Lung (tissue), 12 donors: ENCODE results near the gene ERFL. TPM values are rescaled to one million over a fixed set of nuclear protein-coding genes. Genes with fewer than 3 reads are reported as not detected.

Source experiments
- ATAC-seq: fragments of 200-7000 bp; cut with Tn5 transposase; one replicate; pipeline ENCODE4 v1.9.1; 2020; ENCODE audit warnings: moderate number of reproducible peaks; ENCODE audit not compliant: insufficient read depth, low FRiP score
- DNase-seq, 3 donors: peaks; one replicate each; pipeline ENCODE4 v3.0.0-alpha.2; 2013 to 2017
- H3K27ac ChIP-seq, 2 donors: one replicate each; pipeline ENCODE4 v1.5.1; 2013; ENCODE audit warnings: mild to moderate bottlenecking in 2 of 2, moderate library complexity in 2 of 2, control low read depth in 1 of 2, inconsistent platforms in 1 of 2, low read depth in 1 of 2, low read length in 1 of 2
- H3K27me3 ChIP-seq, 3 donors: one replicate each; pipeline ENCODE4 v1.5.1; 2013; ENCODE audit warnings: low read length in 2 of 3; ENCODE audit not compliant: control insufficient read depth in 3 of 3, insufficient read depth in 3 of 3
- H3K36me3 ChIP-seq, 4 donors: one replicate each; pipeline ENCODE4 v1.5.1; 2013; ENCODE audit warnings: low read length in 4 of 4, mild to moderate bottlenecking in 1 of 4, moderate library complexity in 1 of 4; ENCODE audit not compliant: control insufficient read depth in 4 of 4, insufficient read depth in 4 of 4
- H3K4me1 ChIP-seq, 5 donors: one replicate each; pipeline ENCODE4 v1.5.1; 2013; ENCODE audit warnings: low read length in 5 of 5, mild to moderate bottlenecking in 2 of 5, moderate library complexity in 1 of 5; ENCODE audit not compliant: control insufficient read depth in 5 of 5, insufficient read depth in 5 of 5
- H3K4me3 ChIP-seq: one replicate; pipeline ENCODE4 v1.5.1; 2013; ENCODE audit warnings: mild to moderate bottlenecking, control low read depth, moderate library complexity
- H3K9ac ChIP-seq, 2 donors: one replicate each; pipeline ENCODE4 v1.5.1; 2013; ENCODE audit warnings: low read length in 2 of 2, control low read depth in 1 of 2; ENCODE audit not compliant: insufficient read depth in 1 of 2
- H3K9me3 ChIP-seq, 4 donors: one replicate each; pipeline ENCODE4 v1.5.1; 2013; ENCODE audit warnings: low read length in 3 of 4, mild to moderate bottlenecking in 1 of 4, moderate library complexity in 1 of 4; ENCODE audit not compliant: control insufficient read depth in 4 of 4, insufficient read depth in 3 of 4
- WGBS, 2 donors: extraction: QIAGEN DNeasy Blood & Tissue Kit; methylation state at CpG; one replicate each; pipeline ENCODE4 v1.1.7; 2013; 5-methylcytosine and 5-hydroxymethylcytosine counted together
- polyA plus RNA-seq, 2 donors: library from polyadenylated mRNA; stranded (reverse); fragments of 200-250 nt; gene quantifications; one replicate each; pipeline ENCODE4 v1.2.1, GENCODE V29; 2013
- total RNA-seq, 2 donors: library from RNA; depleted of rRNA in 1 of 2; stranded (reverse); fragments of >200 nt in 1 of 2; gene quantifications; one replicate each; pipeline ENCODE4 v1.2.1, GENCODE V29; 2014 to 2021
- TF ChIP-seq, protein P1 (sequence below): IDR thresholded peaks from 2 replicates; pipeline ENCODE4 v1.5.1; 2012; ENCODE audit warnings: mild to moderate bottlenecking; ENCODE audit errors: control extremely low read depth, extremely low read depth
- donor health status: control.
- donor health status: control.
- donor health status: Bipolar disorder and iron deficiency.
- donor health status: healthy.
- donor health status: DM: yes; HTN: yes; CAD: no.

Gene ERFL
- total and polyA plus RNA-seq, 4 donors, result 0.16 to 0.67 (median 0.37) TPM; not detected in 1

DNA sequence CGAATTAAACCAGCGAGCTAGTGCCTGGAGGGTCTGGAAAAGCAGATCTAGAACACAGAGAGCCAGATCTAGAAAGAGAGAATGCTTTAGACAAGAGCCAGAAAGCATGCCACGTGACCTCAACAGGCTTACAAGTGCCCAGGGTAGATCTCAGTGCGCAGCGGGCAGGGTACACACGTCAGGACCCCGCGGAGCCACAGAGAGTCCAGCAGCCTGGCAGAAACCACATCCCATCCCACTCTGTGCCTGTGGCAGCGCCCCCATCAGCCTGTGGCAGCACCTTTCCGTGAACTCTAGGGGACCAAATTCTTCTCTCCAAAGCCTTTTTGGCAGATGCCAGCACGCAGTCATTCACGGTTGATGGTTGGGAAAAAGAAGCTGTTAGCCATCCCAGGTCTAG, 39.3 kb downstream of the ERFL start:
- no peak for DNase-seq
- H3K4me1 ChIP-seq, result peaks cover 0 to 24% (median 7%) of the 10 kb centered on the region in 5 donors
- no peak for ATAC-seq
- H3K27ac ChIP-seq, result no peak overlapping the region
- no peaks in the 10 kb centered on the region for H3K27me3 ChIP-seq
- H3K4me3 ChIP-seq, result no peak overlapping the region
- TF ChIP-seq, protein P1, sequence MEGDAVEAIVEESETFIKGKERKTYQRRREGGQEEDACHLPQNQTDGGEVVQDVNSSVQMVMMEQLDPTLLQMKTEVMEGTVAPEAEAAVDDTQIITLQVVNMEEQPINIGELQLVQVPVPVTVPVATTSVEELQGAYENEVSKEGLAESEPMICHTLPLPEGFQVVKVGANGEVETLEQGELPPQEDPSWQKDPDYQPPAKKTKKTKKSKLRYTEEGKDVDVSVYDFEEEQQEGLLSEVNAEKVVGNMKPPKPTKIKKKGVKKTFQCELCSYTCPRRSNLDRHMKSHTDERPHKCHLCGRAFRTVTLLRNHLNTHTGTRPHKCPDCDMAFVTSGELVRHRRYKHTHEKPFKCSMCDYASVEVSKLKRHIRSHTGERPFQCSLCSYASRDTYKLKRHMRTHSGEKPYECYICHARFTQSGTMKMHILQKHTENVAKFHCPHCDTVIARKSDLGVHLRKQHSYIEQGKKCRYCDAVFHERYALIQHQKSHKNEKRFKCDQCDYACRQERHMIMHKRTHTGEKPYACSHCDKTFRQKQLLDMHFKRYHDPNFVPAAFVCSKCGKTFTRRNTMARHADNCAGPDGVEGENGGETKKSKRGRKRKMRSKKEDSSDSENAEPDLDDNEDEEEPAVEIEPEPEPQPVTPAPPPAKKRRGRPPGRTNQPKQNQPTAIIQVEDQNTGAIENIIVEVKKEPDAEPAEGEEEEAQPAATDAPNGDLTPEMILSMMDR, result no peak
- peaks cover 0 to 37% (median 4%) of the 10 kb centered on the region in 4 donors for H3K36me3 ChIP-seq
- no peaks in the 10 kb centered on the region for H3K9me3 ChIP-seq
- no peak overlapping the region for H3K9ac ChIP-seq
- 75 to 79% methylated on average over 12 of the region's 12 CpGs for WGBS, 2 donors

- H3K9me3 ChIP-seq, result no peaks in the 10 kb centered on the region
- no peak overlapping the region for H3K9ac ChIP-seq
- peaks cover 0 to 30% (median 7%) of the 10 kb centered on the region in 5 donors for H3K4me1 ChIP-seq
- no peaks in the 10 kb centered on the region for H3K27me3 ChIP-seq
- peak; percentile 57 for ATAC-seq
- TF ChIP-seq, protein P1, result no peak
- H3K27ac ChIP-seq, result peak overlapping the region in 1 of 2 donors; percentile 66
- H3K4me3 ChIP-seq, result no peak overlapping the region
- WGBS, 2 donors, result 28 to 40% methylated on average over 15 to 17 of the region's 17 CpGs
- peaks cover 0 to 32% (median 4%) of the 10 kb centered on the region in 4 donors for H3K36me3 ChIP-seq
- DNase-seq, result peak; percentile 62 to 84 (median 83)
Measured at GRCh38 chr19:41887711-41888382, 40.4 kb downstream of the ERFL start.

GRCh38 chr19:41886761-41887710, 41.2 kb downstream of the ERFL start:
- 21 to 42% methylated on average over 13 of the region's 13 CpGs for WGBS, 2 donors
- TF ChIP-seq, protein P1, result no peak
- ATAC-seq, result no peak
- Histone ChIP-seq H3K4me3 (no peak overlapping the region), H3K9ac (peak overlapping the region; percentile 11), H3K27me3 (no peaks in the 10 kb centered on the region), H3K9me3 (no peaks in the 10 kb centered on the region), H3K4me1 (peaks cover 0 to 35% (median 7%) of the 10 kb centered on the region in 5 donors), H3K36me3 (peaks cover 0 to 24% (median 4%) of the 10 kb centered on the region in 4 donors), H3K27ac (peak overlapping the region in 1 of 2 donors; percentile 66)
- DNase-seq, result peak in 1 of 3 donors; percentile 23
